NB4 (cell line): ENCODE results near the gene PLD5.

Experiments used
- POLR2A ChIP-seq: IDR thresholded peaks from 2 replicates; pipeline ENCODE4 v1.6.1; 2011; ENCODE audit warnings: mild to moderate bottlenecking; ENCODE audit not compliant: insufficient read length; ENCODE audit errors: extremely low read depth
- TF ChIP-seq, protein P1 (sequence below): IDR thresholded peaks from one replicate; pipeline ENCODE4 v1.5.1; 2012; ENCODE audit warnings: low read depth, low read length
- TF ChIP-seq, protein P2 (sequence below): IDR thresholded peaks from 2 replicates; pipeline ENCODE4 v1.6.1; 2011; ENCODE audit warnings: low read depth, low read length

DNA sequence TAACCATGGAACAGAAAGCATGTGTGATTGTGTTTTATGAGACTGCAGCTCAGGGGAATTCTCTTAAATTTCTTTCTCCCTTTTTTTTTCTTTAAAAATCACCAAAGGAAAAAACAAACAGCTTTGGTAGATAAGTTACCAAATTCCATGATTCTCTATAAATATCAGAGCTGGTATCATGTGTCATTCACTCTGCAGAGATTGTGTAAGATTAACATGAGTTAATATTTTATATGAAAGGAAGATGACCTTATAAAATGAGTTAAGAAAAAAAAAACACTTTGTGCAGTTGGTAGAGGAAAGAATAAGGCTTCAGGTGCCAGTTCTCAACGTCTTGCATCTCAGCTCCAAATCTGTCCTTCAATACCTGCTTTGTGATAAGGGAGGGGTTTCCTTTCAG is 287.4 kb downstream of the PLD5 start:
- TF ChIP-seq, protein P1, sequence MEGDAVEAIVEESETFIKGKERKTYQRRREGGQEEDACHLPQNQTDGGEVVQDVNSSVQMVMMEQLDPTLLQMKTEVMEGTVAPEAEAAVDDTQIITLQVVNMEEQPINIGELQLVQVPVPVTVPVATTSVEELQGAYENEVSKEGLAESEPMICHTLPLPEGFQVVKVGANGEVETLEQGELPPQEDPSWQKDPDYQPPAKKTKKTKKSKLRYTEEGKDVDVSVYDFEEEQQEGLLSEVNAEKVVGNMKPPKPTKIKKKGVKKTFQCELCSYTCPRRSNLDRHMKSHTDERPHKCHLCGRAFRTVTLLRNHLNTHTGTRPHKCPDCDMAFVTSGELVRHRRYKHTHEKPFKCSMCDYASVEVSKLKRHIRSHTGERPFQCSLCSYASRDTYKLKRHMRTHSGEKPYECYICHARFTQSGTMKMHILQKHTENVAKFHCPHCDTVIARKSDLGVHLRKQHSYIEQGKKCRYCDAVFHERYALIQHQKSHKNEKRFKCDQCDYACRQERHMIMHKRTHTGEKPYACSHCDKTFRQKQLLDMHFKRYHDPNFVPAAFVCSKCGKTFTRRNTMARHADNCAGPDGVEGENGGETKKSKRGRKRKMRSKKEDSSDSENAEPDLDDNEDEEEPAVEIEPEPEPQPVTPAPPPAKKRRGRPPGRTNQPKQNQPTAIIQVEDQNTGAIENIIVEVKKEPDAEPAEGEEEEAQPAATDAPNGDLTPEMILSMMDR: no peak
- TF ChIP-seq, protein P2, sequence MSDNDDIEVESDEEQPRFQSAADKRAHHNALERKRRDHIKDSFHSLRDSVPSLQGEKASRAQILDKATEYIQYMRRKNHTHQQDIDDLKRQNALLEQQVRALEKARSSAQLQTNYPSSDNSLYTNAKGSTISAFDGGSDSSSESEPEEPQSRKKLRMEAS: no peak
- no peak for TF ChIP-seq POLR2A
